ENCODE measurements around the gene CAMSAP3. TPM values are rescaled to one million over a fixed set of nuclear protein-coding genes. Genes with fewer than 3 reads are reported as not detected.
A peak's percentile ranks its signal among the peaks of the same experiment; 100 is the strongest.

The CAMSAP3 gene
- total RNA-seq, 1 experiment from 2014 or later: 28.4 TPM

DNA sequence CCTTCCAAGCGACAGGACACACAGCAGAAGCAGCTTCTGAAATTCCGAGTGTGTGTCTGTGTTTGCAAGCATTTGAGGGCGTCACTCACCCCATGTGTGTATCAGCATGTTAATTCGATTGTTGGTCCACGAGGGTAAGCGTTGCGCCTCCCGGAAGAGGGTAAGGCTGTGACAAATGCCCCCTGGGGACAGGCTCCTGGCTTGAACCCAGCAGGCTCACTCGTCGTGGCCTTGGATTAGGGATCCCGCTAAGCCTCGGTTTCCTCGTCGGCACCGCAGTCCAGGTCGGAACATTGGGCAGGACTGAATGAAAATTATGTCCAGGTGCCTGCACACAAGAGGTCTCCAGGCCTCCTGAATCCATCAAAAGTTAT, 40.6 kb downstream of the CAMSAP3 start:
- Histone ChIP-seq H3K14ac (ENCODE audit: insufficient read depth, low read length) (no peak overlapping the region), H3T11ph (ENCODE audit: low read length) (no peak overlapping the region), H2BK20ac (ENCODE audit: low read depth, low read length, poor library complexity, severe bottlenecking) (no peak overlapping the region), H3K4ac (ENCODE audit: low read depth, low read length) (no peak overlapping the region), H3K18ac (ENCODE audit: insufficient read length, low read depth, low read length) (no peak overlapping the region), H2BK15ac (ENCODE audit: low read depth, low read length) (no peak overlapping the region), H4K91ac (ENCODE audit: insufficient read length, low read depth, low read length) (no peak overlapping the region), H2AK5ac (ENCODE audit: insufficient read length, low read length) (no peak overlapping the region), H3K23me2 (ENCODE audit: insufficient read length, low read depth, low read length, poor library complexity, severe bottlenecking) (no peaks in the 10 kb centered on the region), H3K4me2 (ENCODE audit: insufficient read depth, insufficient read length, low read length) (no peak overlapping the region), H2BK12ac (ENCODE audit: insufficient read length, low read depth, low read length) (no peak overlapping the region), H3K9me3 (ENCODE audit: control insufficient read depth, low read depth, low read length) (no peaks in the 10 kb centered on the region), H3K27ac (ENCODE audit: insufficient read length, low read depth, low read length) (no peak overlapping the region), H2BK5ac (ENCODE audit: insufficient read length, low read length) (no peak overlapping the region), H3K23ac (ENCODE audit: insufficient read length, low read depth, low read length) (no peak overlapping the region), H3K79me1 (ENCODE audit: insufficient read depth, low read depth, low read length, poor library complexity, severe bottlenecking) (no peaks in the 10 kb centered on the region), H3K79me2 (ENCODE audit: insufficient read depth, low read length) (no peaks in the 10 kb centered on the region; the same call in 1 of the 2 replicates), H4K5ac (ENCODE audit: insufficient read length, low read depth, low read length) (no peak overlapping the region), H4K8ac (replicated peaks; ENCODE audit: insufficient read length, low read depth, low read length) (no peak overlapping the region), H3K27me3 (ENCODE audit: insufficient read depth, low read length) (peaks cover 16% of the 10 kb centered on the region; the same call in 1 of the 2 replicates), H4K20me1 (ENCODE audit: control insufficient read depth, insufficient read depth, insufficient read length) (no peaks in the 10 kb centered on the region), H2BK120ac (ENCODE audit: low read depth, low read length, poor library complexity, severe bottlenecking) (no peak overlapping the region), H3K56ac (ENCODE audit: insufficient read length, low read depth, low read length) (no peak overlapping the region), H3K9ac (ENCODE audit: extremely low read depth, insufficient read length, low read length) (no peak overlapping the region), H3K4me1 (ENCODE audit: insufficient read depth, low read length) (no peaks in the 10 kb centered on the region), H2AFZ (ENCODE audit: low read length) (no peak overlapping the region)
- TF ChIP-seq, protein P1, sequence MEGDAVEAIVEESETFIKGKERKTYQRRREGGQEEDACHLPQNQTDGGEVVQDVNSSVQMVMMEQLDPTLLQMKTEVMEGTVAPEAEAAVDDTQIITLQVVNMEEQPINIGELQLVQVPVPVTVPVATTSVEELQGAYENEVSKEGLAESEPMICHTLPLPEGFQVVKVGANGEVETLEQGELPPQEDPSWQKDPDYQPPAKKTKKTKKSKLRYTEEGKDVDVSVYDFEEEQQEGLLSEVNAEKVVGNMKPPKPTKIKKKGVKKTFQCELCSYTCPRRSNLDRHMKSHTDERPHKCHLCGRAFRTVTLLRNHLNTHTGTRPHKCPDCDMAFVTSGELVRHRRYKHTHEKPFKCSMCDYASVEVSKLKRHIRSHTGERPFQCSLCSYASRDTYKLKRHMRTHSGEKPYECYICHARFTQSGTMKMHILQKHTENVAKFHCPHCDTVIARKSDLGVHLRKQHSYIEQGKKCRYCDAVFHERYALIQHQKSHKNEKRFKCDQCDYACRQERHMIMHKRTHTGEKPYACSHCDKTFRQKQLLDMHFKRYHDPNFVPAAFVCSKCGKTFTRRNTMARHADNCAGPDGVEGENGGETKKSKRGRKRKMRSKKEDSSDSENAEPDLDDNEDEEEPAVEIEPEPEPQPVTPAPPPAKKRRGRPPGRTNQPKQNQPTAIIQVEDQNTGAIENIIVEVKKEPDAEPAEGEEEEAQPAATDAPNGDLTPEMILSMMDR (conservative IDR thresholded peaks at IDR 0.05): no peak
- Mint-ChIP-seq H3K4me1 (peaks cover 0 to 5% of the 10 kb centered on the region in 2 experiments; a peak in 1 of 4 replicates), H3K27ac (no peak overlapping the region), H3K9me3 (no peaks in the 10 kb centered on the region), H3K36me3 (ENCODE audit: insufficient read depth in 1 of 3, low read depth in 3 of 3) (peaks cover 7 to 17% (median 13%) of the 10 kb centered on the region in 3 experiments; a peak in 6 of 7 replicates), H3K4me3 (peak overlapping the region; percentile 79 to 81), H3K27me3 (ENCODE audit: low read depth) (peaks cover 30% of the 10 kb centered on the region)
- no peak for DNase-seq
- no CpG with 5 or more reads among the region's 16 CpGs for WGBS (ENCODE audit: extremely low coverage, insufficient read length, low lambda C conversion rate)

Measured in H9 (cell line).